ENCODE measurements around the gene IGSF6.

IGSF6 gene

DNA sequence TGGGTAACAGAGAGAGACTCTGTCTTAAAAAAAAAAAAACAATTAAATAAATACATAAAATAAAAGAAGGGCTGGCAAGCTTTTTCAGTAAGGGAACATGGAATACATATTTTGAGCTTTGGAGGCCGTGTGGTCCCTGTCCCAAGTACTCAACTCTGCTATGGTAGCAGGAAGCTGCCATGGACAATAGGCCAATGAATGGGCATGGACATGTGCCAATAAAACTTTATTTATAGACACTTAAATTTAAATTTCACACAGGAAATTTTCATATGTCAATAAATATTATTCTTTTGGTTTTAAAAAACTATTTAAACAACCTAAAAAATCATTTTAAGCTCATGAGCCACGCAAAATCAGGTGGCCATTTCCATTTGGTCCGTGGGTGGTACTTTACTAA is 15.2 kb upstream of the IGSF6 start:
- H3K36me3 ChIP-seq (ENCODE audit: control insufficient read depth, insufficient read depth, low read length) = no peaks in the 10 kb centered on the region
- TF ChIP-seq, protein P1, sequence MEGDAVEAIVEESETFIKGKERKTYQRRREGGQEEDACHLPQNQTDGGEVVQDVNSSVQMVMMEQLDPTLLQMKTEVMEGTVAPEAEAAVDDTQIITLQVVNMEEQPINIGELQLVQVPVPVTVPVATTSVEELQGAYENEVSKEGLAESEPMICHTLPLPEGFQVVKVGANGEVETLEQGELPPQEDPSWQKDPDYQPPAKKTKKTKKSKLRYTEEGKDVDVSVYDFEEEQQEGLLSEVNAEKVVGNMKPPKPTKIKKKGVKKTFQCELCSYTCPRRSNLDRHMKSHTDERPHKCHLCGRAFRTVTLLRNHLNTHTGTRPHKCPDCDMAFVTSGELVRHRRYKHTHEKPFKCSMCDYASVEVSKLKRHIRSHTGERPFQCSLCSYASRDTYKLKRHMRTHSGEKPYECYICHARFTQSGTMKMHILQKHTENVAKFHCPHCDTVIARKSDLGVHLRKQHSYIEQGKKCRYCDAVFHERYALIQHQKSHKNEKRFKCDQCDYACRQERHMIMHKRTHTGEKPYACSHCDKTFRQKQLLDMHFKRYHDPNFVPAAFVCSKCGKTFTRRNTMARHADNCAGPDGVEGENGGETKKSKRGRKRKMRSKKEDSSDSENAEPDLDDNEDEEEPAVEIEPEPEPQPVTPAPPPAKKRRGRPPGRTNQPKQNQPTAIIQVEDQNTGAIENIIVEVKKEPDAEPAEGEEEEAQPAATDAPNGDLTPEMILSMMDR (IDR thresholded peaks at IDR 0.05; ENCODE audit: insufficient read depth, low read length, poor library complexity, severe bottlenecking) = no peak
- H3K4me3 ChIP-seq (replicated peaks; ENCODE audit: low read depth, low read length) = no peak overlapping the region
- peaks cover 3% of the 10 kb centered on the region; the same call in 1 of the 2 replicates for H3K27me3 ChIP-seq (replicated peaks; ENCODE audit: control insufficient read depth, insufficient read depth, low read length)
- DNase-seq (ENCODE audit: extremely low read depth, insufficient read length) = no peak

DNA sequence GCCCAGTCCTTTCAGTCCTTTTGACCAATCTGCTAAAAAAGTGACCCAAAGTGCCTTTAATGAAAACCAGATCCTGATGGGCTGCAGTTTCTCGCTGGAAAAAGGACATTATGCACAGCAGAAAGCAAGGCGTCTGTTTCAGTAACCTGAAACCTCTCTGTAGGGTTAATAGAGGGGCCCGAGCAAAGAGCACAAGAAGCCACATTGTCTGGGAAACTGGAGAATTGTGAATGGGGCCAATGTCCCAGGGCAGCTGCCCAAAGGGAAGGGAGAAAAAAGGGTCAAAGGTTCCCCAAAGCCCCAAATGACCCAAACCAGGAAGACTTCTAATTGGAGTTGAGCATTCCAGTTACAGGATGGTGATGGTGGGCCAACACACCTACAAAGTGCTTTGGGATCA is 14.4 kb upstream of the IGSF6 start:
- Histone ChIP-seq H3K36me3 (ENCODE audit: control insufficient read depth, insufficient read depth, low read length) (no peaks in the 10 kb centered on the region), H3K27me3 (replicated peaks; ENCODE audit: control insufficient read depth, insufficient read depth, low read length) (peaks cover 3% of the 10 kb centered on the region; the same call in 1 of the 2 replicates), H3K4me3 (replicated peaks; ENCODE audit: low read depth, low read length) (no peak overlapping the region)
- no peak for DNase-seq (ENCODE audit: extremely low read depth, insufficient read length)
- TF ChIP-seq, protein P1 (IDR thresholded peaks at IDR 0.05; ENCODE audit: insufficient read depth, low read length, poor library complexity, severe bottlenecking) = no peak

DNA sequence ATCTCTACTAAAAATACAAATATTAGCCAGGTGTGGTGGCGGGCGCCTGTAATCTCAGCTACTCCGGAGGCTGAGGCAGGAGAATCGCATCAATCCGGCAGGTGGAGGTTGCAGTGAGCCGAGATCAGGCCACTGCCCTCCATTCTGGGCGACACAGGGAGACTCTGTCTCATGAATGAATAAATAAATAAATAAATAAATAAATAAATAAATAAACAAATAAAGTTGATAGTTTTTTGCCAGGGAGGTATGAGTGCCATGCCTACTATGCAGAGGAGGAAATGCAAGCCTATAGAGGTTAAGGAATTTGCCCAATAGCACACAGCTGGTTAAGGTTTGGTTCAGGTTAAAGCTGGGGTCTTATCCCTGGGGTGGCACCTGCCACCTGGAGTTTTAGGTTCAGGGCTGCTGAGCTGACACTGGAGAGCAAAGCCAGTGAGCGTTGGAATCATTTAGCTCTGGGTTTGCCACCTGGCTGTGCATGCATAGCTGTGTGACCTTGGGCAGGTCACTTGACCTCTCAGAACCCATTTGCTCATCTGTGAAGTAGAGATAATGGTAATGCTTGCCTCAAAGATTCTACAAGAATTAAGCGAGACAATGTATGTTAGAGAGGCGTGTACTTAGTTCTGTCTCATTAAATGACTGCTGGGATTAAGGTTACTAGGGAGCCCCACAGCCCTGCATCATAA is 12.5 kb upstream of the IGSF6 start:
- Histone ChIP-seq H3K36me3 (ENCODE audit: control insufficient read depth, insufficient read depth, low read length) (no peaks in the 10 kb centered on the region), H3K27me3 (replicated peaks; ENCODE audit: control insufficient read depth, insufficient read depth, low read length) (peaks cover 3% of the 10 kb centered on the region; the same call in 1 of the 2 replicates), H3K4me3 (replicated peaks; ENCODE audit: low read depth, low read length) (no peak overlapping the region)
- TF ChIP-seq, protein P1 (IDR thresholded peaks at IDR 0.05; ENCODE audit: insufficient read depth, low read length, poor library complexity, severe bottlenecking) = no peak
- no peak for DNase-seq (ENCODE audit: extremely low read depth, insufficient read length)

DNA sequence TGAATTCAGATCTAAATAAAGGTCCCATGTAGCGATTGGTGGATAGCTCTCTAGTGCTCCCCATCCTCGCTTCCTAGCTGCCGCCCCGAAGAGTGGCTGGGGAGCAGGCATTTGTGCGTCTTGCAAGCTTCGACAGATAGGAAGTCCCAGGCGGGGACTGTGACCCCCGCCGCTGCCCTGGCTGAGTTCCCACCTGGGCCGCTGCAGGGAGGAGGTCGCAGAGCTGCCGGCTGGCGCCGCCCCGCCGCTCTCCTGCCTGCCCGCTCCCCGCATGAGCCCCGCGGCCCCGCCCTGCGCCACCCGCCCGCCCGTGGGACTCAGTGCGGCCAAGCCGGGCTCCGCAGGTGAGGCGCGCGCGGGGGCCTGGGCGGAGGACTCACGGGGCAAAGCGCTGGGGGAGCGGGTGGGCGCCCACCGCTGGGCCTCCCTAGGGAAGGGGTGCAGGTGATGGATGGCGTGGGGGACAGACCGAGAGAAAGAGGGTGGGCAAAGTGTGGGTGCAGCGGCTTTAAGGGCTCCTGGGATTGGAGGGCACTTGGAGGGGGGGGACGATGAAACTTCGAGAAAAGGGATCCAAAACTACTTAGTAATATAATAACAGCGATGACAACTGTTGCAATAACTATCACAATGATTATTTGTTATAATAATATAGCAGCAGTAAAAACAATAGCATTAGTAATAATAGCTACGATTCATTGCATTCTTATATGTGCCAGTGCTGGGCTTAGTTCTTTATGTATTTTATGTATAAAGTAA is 11.7 kb upstream of the IGSF6 start, which contains the start of gene OTOA:
Gene OTOA, plus strand, starts transcription at position 80 of the 759 bp plus-strand sequence. CDS start 14,547 bp downstream, outside the sequence.
- Histone ChIP-seq H3K27me3 (replicated peaks; ENCODE audit: control insufficient read depth, insufficient read depth, low read length) (peaks cover 3% of the 10 kb centered on the region; the same call in 1 of the 2 replicates), H3K4me3 (replicated peaks; ENCODE audit: low read depth, low read length) (no peak within 1 kb of the TSS), H3K36me3 (ENCODE audit: control insufficient read depth, insufficient read depth, low read length) (no peaks in the 10 kb centered on the region)
- peak; percentile 40 for DNase-seq (ENCODE audit: extremely low read depth, insufficient read length)
- TF ChIP-seq, protein P1 (IDR thresholded peaks at IDR 0.05; ENCODE audit: insufficient read depth, low read length, poor library complexity, severe bottlenecking) = no peak

DNA sequence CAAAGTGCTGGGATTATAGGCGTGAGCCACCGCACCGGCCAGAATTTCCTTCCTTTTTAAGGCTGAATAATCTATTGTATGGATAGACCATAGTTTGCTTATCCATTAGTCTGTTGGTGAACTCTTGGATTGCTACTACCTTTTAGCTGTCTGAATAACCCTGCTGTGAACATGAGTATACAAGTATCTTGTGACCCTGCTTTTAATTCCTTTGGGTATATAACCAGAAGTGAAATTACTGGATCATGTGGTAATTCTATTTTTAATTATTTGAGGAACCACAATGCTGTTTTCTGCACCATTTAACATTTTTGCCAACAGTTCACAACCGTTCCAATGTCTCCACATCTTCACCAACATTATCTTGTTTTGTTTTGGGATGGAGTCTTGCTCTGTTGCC is 6.7 kb upstream of the IGSF6 start:
- TF ChIP-seq, protein P1 (IDR thresholded peaks at IDR 0.05; ENCODE audit: insufficient read depth, low read length, poor library complexity, severe bottlenecking) = no peak
- Histone ChIP-seq H3K36me3 (ENCODE audit: control insufficient read depth, insufficient read depth, low read length) (no peaks in the 10 kb centered on the region), H3K4me3 (replicated peaks; ENCODE audit: low read depth, low read length) (no peak overlapping the region), H3K27me3 (replicated peaks; ENCODE audit: control insufficient read depth, insufficient read depth, low read length) (no peaks in the 10 kb centered on the region; the same call in none of the 2 replicates)
- DNase-seq (ENCODE audit: extremely low read depth, insufficient read length) = no peak
